Natural killer cell (primary cell): ENCODE measurements around the gene GPBAR1. TPM values are rescaled to one million over a fixed set of nuclear protein-coding genes. Genes with fewer than 3 reads are reported as not detected.

ENCODE experiments used
- ATAC-seq, 3 donors: fragments of 150-1000 bp in 2 of 3; fragments of 200-7000 bp in 1 of 3; cut with Tn5 transposase; 1 replicate in 1 of 3; 2 replicates in 2 of 3; pipeline ENCODE4 v1.10.0; 2021; ENCODE audit warnings: mild to moderate bottlenecking in 2 of 3, moderate library complexity in 2 of 3
- DNase-seq, 2 donors: peaks; one replicate each; pipeline versions ENCODE4 v3.0.0 to v3.0.0-alpha.2; 2013 to 2021; ENCODE audit warnings: mixed read lengths in 1 of 2
- H3K27ac ChIP-seq: one replicate; pipeline ENCODE4 v1.5.1; 2013; ENCODE audit warnings: mild to moderate bottlenecking, low read length
- H3K27me3 ChIP-seq: one replicate; pipeline ENCODE4 v1.6.1; 2013; ENCODE audit warnings: low read length; ENCODE audit not compliant: control insufficient read depth, insufficient read depth
- H3K36me3 ChIP-seq: one replicate; pipeline ENCODE4 v1.6.1; 2013; ENCODE audit warnings: low read length; ENCODE audit not compliant: control insufficient read depth, insufficient read depth
- H3K4me1 ChIP-seq: one replicate; pipeline ENCODE4 v1.6.1; 2013; ENCODE audit warnings: low read length; ENCODE audit not compliant: control insufficient read depth, insufficient read depth
- H3K4me3 ChIP-seq: one replicate; pipeline ENCODE4 v1.5.1; 2013; ENCODE audit warnings: low read length
- H3K9me3 ChIP-seq: one replicate; pipeline ENCODE4 v1.6.1; 2013; ENCODE audit warnings: low read length; ENCODE audit not compliant: control insufficient read depth, insufficient read depth
- H3K27ac Mint-ChIP-seq, 2 donors: one replicate each; pipeline ENCODE4 v1.8.0; 2022; ENCODE audit warnings: mild to moderate bottlenecking in 2 of 2, mixed read lengths in 2 of 2, moderate library complexity in 1 of 2
- H3K27me3 Mint-ChIP-seq, 2 donors: one replicate each; pipeline ENCODE4 v1.8.0; 2022; ENCODE audit warnings: low read depth in 2 of 2, mixed read lengths in 2 of 2
- H3K36me3 Mint-ChIP-seq: one replicate; pipeline ENCODE4 v1.8.0; 2022; ENCODE audit warnings: mixed read lengths
- H3K4me1 Mint-ChIP-seq, 2 donors: one replicate each; pipeline ENCODE4 v1.8.0; 2022; ENCODE audit warnings: mixed read lengths in 2 of 2
- H3K4me3 Mint-ChIP-seq: one replicate; pipeline ENCODE4 v1.8.0; 2022; ENCODE audit warnings: mild to moderate bottlenecking, moderate library complexity, mixed read lengths
- H3K9me3 Mint-ChIP-seq, 2 donors: one replicate each; pipeline ENCODE4 v1.8.0; 2022; ENCODE audit warnings: mixed read lengths in 2 of 2
- WGBS: methylation state at CpG from one replicate; pipeline ENCODE4 v1.1.7; 2013; ENCODE audit warnings: missing lambda C conversion rate; ENCODE audit not compliant: insufficient coverage; 5-methylcytosine and 5-hydroxymethylcytosine counted together
- intact Hi-C: fragments of 100-400 bp; cut with micrococcal nuclease; formaldehyde crosslinking; loops from one replicate; pipeline ENCODE4 v1.14.2; 2022
- total RNA-seq, 4 donors: library from RNA; stranded (reverse); fragments of 120-200 nt in 1 of 4; gene quantifications; one replicate each; pipeline versions ENCODE4 v1.2.3 to v1.2.4, GENCODE V29; 2013 to 2022
- TF ChIP-seq, protein P1 (sequence below): fragments of 200-600 bp; IDR thresholded peaks from one replicate; pipeline ENCODE4 v1.8.0; 2022; ENCODE audit warnings: antibody characterized with exemption

GPBAR1 gene, protein sequence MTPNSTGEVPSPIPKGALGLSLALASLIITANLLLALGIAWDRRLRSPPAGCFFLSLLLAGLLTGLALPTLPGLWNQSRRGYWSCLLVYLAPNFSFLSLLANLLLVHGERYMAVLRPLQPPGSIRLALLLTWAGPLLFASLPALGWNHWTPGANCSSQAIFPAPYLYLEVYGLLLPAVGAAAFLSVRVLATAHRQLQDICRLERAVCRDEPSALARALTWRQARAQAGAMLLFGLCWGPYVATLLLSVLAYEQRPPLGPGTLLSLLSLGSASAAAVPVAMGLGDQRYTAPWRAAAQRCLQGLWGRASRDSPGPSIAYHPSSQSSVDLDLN
- total RNA-seq, result 1 to 10 TPM; 1.4 to 3.3 (median 2.6) TPM
- total RNA-seq (2013), result 0.56 TPM

DNA sequence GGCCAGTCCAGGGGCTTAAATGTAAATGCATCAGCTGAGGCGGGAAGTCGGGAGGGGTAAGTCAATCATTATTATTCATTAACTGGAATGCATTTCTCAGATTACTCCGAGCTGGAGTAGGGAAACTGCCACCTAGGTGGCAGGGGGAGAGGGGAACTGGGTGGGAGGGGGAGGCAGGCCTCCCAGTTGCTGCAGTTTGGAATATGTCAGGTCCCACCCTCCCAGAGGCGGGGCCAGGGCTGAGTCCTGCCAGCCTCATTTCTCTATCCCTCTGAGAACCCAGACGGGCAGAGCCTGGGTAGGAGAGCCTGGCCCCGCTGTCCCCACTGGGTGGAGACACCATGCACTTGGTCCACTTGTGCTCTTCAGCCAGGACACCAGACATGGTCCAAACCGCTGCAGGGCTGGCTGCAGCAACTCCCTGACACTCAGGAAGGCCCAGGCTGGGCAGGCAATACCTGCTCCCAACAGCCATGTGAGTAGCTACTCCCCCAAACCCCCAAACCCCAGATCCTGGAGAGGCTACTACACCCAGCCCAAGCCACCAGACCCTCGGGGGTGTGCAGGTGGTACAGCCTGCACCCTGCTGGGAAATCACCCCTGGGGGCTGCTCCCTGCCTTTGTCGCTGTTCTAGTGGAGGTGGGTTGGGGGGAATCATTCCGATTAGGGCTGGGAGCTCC, at the start of gene GPBAR1:
Gene GPBAR1, plus strand, starts transcription at position 274 of the 681 bp plus-strand sequence. CDS start 1,710 bp downstream, outside the sequence.
- Mint-ChIP-seq H3K27ac (peak within 1 kb of the TSS; percentile 70 to 90), H3K4me1 (peaks cover 26 to 42% of the 10 kb centered on the region in 2 donors), H3K27me3 (no peaks in the 10 kb centered on the region), H3K4me3 (peak within 1 kb of the TSS; percentile 17), H3K36me3 (no peaks in the 10 kb centered on the region), H3K9me3 (no peaks in the 10 kb centered on the region)
- no peak for ATAC-seq
- Histone ChIP-seq H3K27me3 (no peaks in the 10 kb centered on the region), H3K36me3 (peaks cover 36% of the 10 kb centered on the region), H3K4me1 (peaks cover 69% of the 10 kb centered on the region), H3K4me3 (no peak within 1 kb of the TSS), H3K9me3 (no peaks in the 10 kb centered on the region), H3K27ac (no peak within 1 kb of the TSS)
- no peak for DNase-seq
- TF ChIP-seq, protein P1, sequence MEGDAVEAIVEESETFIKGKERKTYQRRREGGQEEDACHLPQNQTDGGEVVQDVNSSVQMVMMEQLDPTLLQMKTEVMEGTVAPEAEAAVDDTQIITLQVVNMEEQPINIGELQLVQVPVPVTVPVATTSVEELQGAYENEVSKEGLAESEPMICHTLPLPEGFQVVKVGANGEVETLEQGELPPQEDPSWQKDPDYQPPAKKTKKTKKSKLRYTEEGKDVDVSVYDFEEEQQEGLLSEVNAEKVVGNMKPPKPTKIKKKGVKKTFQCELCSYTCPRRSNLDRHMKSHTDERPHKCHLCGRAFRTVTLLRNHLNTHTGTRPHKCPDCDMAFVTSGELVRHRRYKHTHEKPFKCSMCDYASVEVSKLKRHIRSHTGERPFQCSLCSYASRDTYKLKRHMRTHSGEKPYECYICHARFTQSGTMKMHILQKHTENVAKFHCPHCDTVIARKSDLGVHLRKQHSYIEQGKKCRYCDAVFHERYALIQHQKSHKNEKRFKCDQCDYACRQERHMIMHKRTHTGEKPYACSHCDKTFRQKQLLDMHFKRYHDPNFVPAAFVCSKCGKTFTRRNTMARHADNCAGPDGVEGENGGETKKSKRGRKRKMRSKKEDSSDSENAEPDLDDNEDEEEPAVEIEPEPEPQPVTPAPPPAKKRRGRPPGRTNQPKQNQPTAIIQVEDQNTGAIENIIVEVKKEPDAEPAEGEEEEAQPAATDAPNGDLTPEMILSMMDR, result no peak
- intact Hi-C loops, result no loop called here
- WGBS, result 83% methylated on average over 10 of the region's 10 CpGs

DNA sequence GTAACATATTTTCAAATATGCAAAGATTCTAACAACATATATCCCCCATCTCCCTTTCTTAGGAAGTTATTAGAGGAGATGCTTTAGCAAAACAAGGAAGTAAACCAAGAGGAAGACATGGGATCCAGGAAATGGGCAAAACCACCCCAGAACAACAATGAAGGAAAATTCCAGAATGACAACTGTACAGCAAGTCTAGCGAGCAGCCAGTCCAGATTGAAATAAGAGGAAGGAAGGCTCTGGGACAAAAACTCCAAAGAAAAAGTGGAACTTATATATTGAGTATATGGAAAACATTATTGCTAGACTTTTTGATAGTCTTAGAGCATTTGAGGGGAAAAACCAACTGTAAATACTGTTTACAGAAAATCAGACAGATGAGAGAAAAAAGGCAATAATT, 46.7 kb upstream of the GPBAR1 start:
- Mint-ChIP-seq H3K4me3 (peak overlapping the region; percentile 25), H3K27ac (peak overlapping the region; percentile 57 to 85), H3K36me3 (peaks cover 9% of the 10 kb centered on the region), H3K9me3 (peaks cover 5 to 6% of the 10 kb centered on the region in 2 donors), H3K4me1 (peaks cover 22 to 24% of the 10 kb centered on the region in 2 donors), H3K27me3 (peaks cover 3 to 7% of the 10 kb centered on the region in 2 donors)
- Histone ChIP-seq H3K27me3 (no peaks in the 10 kb centered on the region), H3K4me1 (peaks cover 8% of the 10 kb centered on the region), H3K9me3 (no peaks in the 10 kb centered on the region), H3K4me3 (no peak overlapping the region), H3K36me3 (no peaks in the 10 kb centered on the region), H3K27ac (no peak overlapping the region)
- no peak for DNase-seq
- intact Hi-C loops, result no loop called here
- no peak for ATAC-seq
- 89% methylated on average over 1 of the region's 1 CpG for WGBS
- TF ChIP-seq, protein P1, result no peak

DNA sequence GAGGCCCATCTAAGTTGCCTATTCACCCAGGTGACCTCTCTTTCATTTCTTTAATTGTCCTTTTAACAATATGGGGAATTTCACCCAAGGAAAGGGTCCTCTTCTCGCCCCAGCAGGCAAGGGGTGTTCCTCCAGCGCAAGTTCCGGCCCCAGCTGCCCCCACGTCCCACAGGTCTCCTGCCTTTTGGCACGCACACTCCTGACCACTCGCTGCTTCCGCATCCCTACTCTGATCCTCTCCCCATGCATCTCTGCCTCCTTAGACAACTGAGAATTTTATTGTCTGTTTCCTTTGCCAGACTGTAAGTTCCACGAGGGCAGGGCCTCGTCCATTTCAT, 44.5 kb upstream of the GPBAR1 start:
- H3K36me3 ChIP-seq, result peaks cover 5% of the 10 kb centered on the region
- H3K27me3 Mint-ChIP-seq, result no peaks in the 10 kb centered on the region
- peaks cover 41 to 43% of the 10 kb centered on the region in 2 donors for H3K4me1 Mint-ChIP-seq

More for the DNA sequence above, 44.5 kb upstream of the GPBAR1 start:
- Histone ChIP-seq H3K27me3 (no peaks in the 10 kb centered on the region), H3K4me1 (peaks cover 26% of the 10 kb centered on the region), H3K27ac (peak overlapping the region; percentile 99), H3K9me3 (no peaks in the 10 kb centered on the region), H3K4me3 (peak overlapping the region; percentile 56)
- H3K36me3 Mint-ChIP-seq, result peaks cover 7% of the 10 kb centered on the region
- peak overlapping the region; percentile 98 to 99 for H3K27ac Mint-ChIP-seq
- peak overlapping the region; percentile 96 for H3K4me3 Mint-ChIP-seq
- intact Hi-C loops, result loop anchor here (1.0 to 5.0 kb wide), 4 partner anchors 54 to 681 kb away; partner anchors contain the start of genes AAMP, CTDSP1, CXCR2 and PNKD
- DNase-seq (no peak), ATAC-seq (no peak)
- TF ChIP-seq, protein P1, result no peak
- no peaks in the 10 kb centered on the region for H3K9me3 Mint-ChIP-seq
- 89% methylated on average over 7 of the region's 9 CpGs for WGBS
